ENCODE data around the gene FAM151B. TPM values are rescaled to one million over a fixed set of nuclear protein-coding genes. Genes with fewer than 3 reads are reported as not detected.
"Not testable (repeated sequence)": the region's sequence is repeated elsewhere in the genome, so short reads cannot be mapped to it uniquely, and the experiment has no call there.

The FAM151B gene
- total and polyA plus RNA-seq, 11 donors = 0.27 to 2.3 (median 1.3) TPM

DNA sequence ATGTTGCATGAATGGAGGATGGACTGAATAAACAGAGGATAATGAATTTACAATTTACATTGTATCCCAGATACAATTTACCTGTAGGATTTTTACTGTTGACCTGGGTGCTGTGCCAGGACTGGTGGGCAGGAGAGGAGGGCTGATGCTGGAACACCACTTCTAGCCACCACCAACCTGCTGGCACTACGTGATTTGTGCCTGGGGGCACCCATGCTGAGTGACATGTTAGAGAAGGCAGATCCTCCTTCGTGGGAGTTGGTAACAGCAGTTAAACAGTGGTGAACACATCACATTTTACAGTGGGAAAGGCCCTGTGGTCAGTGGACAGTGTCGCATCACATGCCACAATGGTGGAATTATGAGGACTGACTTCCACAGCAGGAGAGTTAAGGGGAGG is 85.2 kb downstream of the FAM151B start:
- H3K27ac ChIP-seq = no peak overlapping the region
- H3K9me3 ChIP-seq = no peaks in the 10 kb centered on the region
- ATAC-seq (no peak), DNase-seq (no peak)
- WGBS, 4 donors = 69 to 81% (median 77%) methylated on average over 3 of the region's 3 CpGs
- no peak overlapping the region for H3K4me3 ChIP-seq
- no peak for TF ChIP-seq POLR2A (IDR thresholded peaks at IDR 0.05)
- TF ChIP-seq, protein P1, sequence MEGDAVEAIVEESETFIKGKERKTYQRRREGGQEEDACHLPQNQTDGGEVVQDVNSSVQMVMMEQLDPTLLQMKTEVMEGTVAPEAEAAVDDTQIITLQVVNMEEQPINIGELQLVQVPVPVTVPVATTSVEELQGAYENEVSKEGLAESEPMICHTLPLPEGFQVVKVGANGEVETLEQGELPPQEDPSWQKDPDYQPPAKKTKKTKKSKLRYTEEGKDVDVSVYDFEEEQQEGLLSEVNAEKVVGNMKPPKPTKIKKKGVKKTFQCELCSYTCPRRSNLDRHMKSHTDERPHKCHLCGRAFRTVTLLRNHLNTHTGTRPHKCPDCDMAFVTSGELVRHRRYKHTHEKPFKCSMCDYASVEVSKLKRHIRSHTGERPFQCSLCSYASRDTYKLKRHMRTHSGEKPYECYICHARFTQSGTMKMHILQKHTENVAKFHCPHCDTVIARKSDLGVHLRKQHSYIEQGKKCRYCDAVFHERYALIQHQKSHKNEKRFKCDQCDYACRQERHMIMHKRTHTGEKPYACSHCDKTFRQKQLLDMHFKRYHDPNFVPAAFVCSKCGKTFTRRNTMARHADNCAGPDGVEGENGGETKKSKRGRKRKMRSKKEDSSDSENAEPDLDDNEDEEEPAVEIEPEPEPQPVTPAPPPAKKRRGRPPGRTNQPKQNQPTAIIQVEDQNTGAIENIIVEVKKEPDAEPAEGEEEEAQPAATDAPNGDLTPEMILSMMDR (IDR thresholded peaks at IDR 0.05) = no peak
- no peaks in the 10 kb centered on the region for H3K36me3 ChIP-seq
- intact Hi-C loops (cut with DNase I) = no loop called here
- H3K4me1 ChIP-seq = peaks cover 0 to 18% (median 6%) of the 10 kb centered on the region in 12 donors
- peaks cover 18 to 68% (median 51%) of the 10 kb centered on the region in 9 donors for H3K27me3 ChIP-seq

DNA sequence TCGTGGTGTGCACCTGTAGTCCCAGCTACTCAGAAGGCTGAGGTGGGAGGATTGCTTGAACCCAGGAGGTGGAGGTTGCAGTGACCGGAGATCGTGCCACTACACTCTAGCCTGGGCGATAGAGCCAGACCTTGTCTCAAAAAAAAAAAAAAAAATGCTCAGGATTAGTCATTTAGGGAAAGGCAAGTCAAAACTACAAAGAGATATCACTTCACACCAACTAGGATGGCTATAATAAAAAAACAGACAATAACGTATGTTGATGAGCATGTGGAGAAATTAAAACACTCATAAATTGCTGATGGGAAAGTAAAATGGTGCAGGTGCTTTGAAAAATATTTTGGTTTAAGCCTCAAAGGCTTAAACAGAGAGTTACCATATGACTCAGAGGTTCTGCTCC is 88.5 kb downstream of the FAM151B start:
- Histone ChIP-seq H3K36me3 (no peaks in the 10 kb centered on the region), H3K4me1 (no peaks in the 10 kb centered on the region), H3K9me3 (no peaks in the 10 kb centered on the region), H3K4me3 (no peak overlapping the region), H3K27ac (no peak overlapping the region), H3K27me3 (peaks cover 0 to 36% (median 21%) of the 10 kb centered on the region in 9 donors)
- no peak for TF ChIP-seq POLR2A (IDR thresholded peaks at IDR 0.05)
- TF ChIP-seq, protein P1 (IDR thresholded peaks at IDR 0.05) = no peak
- 82 to 89% (median 88%) methylated on average over 5 of the region's 5 CpGs for WGBS, 4 donors
- no peak for ATAC-seq
- no peak for DNase-seq
- intact Hi-C loops (cut with DNase I) = no loop called here

DNA sequence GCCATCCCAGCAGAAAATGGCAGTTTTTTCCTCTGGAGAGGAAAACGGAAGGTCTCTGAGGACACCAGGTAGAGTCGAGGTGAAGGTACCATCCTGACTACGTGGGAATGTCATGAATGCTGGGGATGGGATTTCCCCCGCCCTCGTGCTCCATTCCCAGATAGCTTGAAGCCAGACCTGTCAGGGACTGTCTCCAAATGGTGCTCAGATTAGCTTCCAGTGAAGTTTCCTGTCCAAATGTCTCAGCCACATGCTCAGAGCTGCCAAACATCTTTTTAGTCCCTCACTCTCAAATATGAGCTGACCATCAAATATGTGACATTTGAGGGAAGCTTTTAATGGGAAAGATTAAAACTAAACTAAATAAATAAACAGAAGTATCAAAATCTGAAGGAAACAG is 89.8 kb downstream of the FAM151B start:
- DNase-seq = no peak
- no peak overlapping the region for H3K27ac ChIP-seq
- no peak for TF ChIP-seq POLR2A (IDR thresholded peaks at IDR 0.05)
- TF ChIP-seq, protein P1 (IDR thresholded peaks at IDR 0.05) = no peak
- H3K9me3 ChIP-seq = no peaks in the 10 kb centered on the region
- H3K4me1 ChIP-seq = no peaks in the 10 kb centered on the region
- 15 to 20% (median 17%) methylated on average over 5 of the region's 5 CpGs for whole genome bisulfite sequencing, 4 donors
- no peak for ATAC-seq
- intact Hi-C loops (cut with DNase I) = no loop called here
- H3K4me3 ChIP-seq = no peak overlapping the region
- no peaks in the 10 kb centered on the region for H3K36me3 ChIP-seq
- peaks cover 0 to 23% (median 11%) of the 10 kb centered on the region in 9 donors for H3K27me3 ChIP-seq

DNA sequence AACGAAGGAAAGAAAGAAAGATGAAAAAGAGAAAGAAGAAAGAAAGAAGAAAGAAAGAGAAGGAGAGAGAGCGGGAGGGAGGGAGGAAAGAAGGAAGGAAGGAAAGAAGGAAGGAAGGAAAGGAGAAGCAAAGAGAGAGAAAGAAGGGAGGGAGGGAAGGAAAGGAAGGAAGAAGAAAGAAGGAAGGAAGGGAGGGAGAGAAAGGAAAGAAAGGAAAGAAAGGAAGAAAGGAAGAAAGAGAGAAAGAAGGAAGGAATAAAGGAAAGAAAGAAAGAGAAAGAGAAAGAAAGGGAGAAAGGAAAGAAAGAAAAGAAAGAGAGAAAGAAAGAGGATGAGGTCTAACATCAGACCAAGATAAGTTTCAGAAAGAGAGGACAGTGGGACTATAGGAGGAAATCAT is 91.2 kb downstream of the FAM151B start:
- no peak for ATAC-seq
- TF ChIP-seq POLR2A (IDR thresholded peaks at IDR 0.05) = no peak
- TF ChIP-seq, protein P1 (IDR thresholded peaks at IDR 0.05) = no peak
- 92 to 96% (median 95%) methylated on average over 2 of the region's 2 CpGs for WGBS, 4 donors
- Histone ChIP-seq H3K9me3 (no peaks in the 10 kb centered on the region), H3K4me1 (no peaks in the 10 kb centered on the region), H3K27me3 (peaks cover 0 to 12% (median 3%) of the 10 kb centered on the region in 9 donors), H3K4me3 (no peak overlapping the region), H3K27ac (no peak overlapping the region), H3K36me3 (no peaks in the 10 kb centered on the region)
- DNase-seq = no peak
- intact Hi-C loops (cut with DNase I) = no loop called here

DNA sequence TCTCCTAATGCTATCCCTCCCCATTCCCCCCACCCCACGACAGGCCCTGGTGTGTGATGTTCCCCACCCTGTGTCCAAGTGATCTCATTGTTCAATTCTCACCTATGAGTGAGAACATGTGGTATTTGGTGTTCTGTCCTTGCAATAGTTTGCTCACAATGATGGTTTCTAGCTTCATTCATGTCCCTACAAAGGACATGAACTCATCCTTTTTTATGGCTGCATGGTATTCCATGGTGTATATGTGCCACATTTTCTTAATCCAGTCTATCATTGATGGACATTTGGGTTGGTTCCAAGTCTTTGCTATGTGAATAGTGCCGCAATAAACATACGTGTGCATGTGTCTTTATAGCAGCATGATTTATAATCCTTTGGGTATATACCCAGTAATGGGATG is 92.4 kb downstream of the FAM151B start:
- H3K9me3 ChIP-seq; H3K27ac ChIP-seq; H3K27me3 ChIP-seq; intact Hi-C loops (cut with DNase I); H3K4me3 ChIP-seq; ATAC-seq; H3K36me3 ChIP-seq; DNase-seq; H3K4me1 ChIP-seq: not testable (repeated sequence)
- WGBS, 4 donors = 90 to 95% (median 91%) methylated on average over 3 of the region's 3 CpGs
